HFFc6 (cell line): ENCODE data around the gene PTPRN2. TPM values are rescaled to one million over a fixed set of nuclear protein-coding genes. Genes with fewer than 3 reads are reported as not detected.
"Not testable (repeated sequence)": the region's sequence is repeated elsewhere in the genome, so short reads cannot be mapped to it uniquely, and the experiment has no call there.

Source experiments
- DNase-seq: peaks from one replicate; pipeline ENCODE4 v3.0.0-alpha.2; 2018
- H3K27ac Mint-ChIP-seq: 2 replicates; pipeline ENCODE4 v1.8.0; 2020; ENCODE audit warnings: mild to moderate bottlenecking, mixed read lengths
- H3K27me3 Mint-ChIP-seq: 2 replicates; pipeline ENCODE4 v1.8.0; 2021; ENCODE audit warnings: mild to moderate bottlenecking, moderate library complexity, mixed read lengths; ENCODE audit not compliant: insufficient read depth
- H3K36me3 Mint-ChIP-seq: 2 replicates; pipeline ENCODE4 v1.8.0; 2021; ENCODE audit warnings: low read depth, mixed read lengths
- H3K4me1 Mint-ChIP-seq: 2 replicates; pipeline ENCODE4 v1.8.0; 2020; ENCODE audit warnings: low read depth, mixed read lengths
- H3K4me3 Mint-ChIP-seq: 2 replicates; pipeline ENCODE4 v1.8.0; 2020; ENCODE audit warnings: mild to moderate bottlenecking, moderate library complexity, mixed read lengths
- H3K9me3 Mint-ChIP-seq: 2 replicates; pipeline ENCODE4 v1.8.0; 2020; ENCODE audit warnings: mild to moderate bottlenecking, mixed read lengths
- total RNA-seq, 6 experiments: library from RNA; stranded (reverse); fragmentation: NEBNext Ultra II Directional; extraction: Animal tissue kit (Norgen Biotek cat#: 25700); gene quantifications; 2 replicates in 1 of 6; 3 replicates in 5 of 6; pipeline ENCODE4 v1.2.3, GENCODE V29; 2021
- TF ChIP-seq, protein P1 (sequence below): fragments of 200-600 bp; sonication (generic); IDR thresholded peaks from 2 replicates; pipeline ENCODE4 v1.5.0; 2021; ENCODE audit warnings: antibody characterized with exemption, mild to moderate bottlenecking

The PTPRN2 gene
- total RNA-seq, 6 experiments from 2014 or later: 0.05 to 0.27 (median 0.23) TPM

DNA sequence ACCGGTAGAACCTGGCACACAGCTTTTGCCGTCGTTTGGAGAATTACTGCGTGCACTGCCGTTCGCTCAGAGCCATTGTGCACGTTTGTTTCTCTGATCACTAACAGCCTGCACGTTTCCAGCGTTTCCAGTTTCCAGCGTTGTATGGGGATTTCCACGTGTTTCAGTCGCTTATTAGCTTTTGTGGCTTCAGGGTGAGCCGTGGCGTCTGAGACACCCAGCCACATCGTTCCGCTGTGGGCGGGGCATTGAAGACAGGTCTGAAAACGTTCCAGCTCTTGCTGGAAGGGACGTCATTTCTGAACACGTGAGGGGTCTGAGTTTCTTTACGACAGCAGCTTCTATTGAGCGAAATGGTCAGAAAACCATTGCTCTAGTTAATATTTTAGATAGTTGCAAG lies 1086.0 kb downstream of the PTPRN2 start:
- H3K9me3 Mint-ChIP-seq: peaks cover 8% of the 10 kb centered on the region; the same call in 1 of the 2 replicates
- peaks cover 7% of the 10 kb centered on the region for H3K27me3 Mint-ChIP-seq
- H3K27ac Mint-ChIP-seq: no peak overlapping the region
- H3K4me1 Mint-ChIP-seq: peaks cover 18% of the 10 kb centered on the region
- H3K4me3 Mint-ChIP-seq: no peak overlapping the region
- no peaks in the 10 kb centered on the region for H3K36me3 Mint-ChIP-seq
- no peak for DNase-seq
- TF ChIP-seq, protein P1, sequence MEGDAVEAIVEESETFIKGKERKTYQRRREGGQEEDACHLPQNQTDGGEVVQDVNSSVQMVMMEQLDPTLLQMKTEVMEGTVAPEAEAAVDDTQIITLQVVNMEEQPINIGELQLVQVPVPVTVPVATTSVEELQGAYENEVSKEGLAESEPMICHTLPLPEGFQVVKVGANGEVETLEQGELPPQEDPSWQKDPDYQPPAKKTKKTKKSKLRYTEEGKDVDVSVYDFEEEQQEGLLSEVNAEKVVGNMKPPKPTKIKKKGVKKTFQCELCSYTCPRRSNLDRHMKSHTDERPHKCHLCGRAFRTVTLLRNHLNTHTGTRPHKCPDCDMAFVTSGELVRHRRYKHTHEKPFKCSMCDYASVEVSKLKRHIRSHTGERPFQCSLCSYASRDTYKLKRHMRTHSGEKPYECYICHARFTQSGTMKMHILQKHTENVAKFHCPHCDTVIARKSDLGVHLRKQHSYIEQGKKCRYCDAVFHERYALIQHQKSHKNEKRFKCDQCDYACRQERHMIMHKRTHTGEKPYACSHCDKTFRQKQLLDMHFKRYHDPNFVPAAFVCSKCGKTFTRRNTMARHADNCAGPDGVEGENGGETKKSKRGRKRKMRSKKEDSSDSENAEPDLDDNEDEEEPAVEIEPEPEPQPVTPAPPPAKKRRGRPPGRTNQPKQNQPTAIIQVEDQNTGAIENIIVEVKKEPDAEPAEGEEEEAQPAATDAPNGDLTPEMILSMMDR: no peak

DNA sequence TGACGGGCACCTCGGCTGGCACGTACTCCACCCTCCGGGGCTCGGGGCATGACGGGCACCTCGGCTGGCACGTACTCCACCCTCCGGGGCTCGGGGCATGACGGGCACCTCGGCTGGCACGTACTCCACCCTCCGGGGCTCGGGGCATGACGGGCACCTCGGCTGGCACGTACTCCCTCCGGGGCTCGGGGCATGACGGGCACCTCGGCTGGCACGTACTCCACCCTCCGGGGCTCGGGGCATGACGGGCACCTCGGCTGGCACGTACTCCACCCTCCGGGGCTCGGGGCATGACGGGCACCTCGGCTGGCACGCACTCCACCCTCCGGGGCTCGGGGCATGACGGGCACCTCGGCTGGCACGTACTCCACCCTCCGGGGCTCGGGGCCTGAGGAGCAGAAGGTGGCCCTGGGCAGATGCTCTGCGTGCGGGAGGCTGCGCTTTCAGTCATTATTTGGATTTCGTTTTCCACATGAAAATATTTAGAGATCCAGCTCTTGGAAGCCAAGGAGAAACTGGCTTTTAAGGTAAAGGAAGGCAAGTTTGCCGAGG lies 1086.6 kb downstream of the PTPRN2 start:
- not testable (repeated sequence) for H3K9me3 Mint-ChIP-seq

DNA sequence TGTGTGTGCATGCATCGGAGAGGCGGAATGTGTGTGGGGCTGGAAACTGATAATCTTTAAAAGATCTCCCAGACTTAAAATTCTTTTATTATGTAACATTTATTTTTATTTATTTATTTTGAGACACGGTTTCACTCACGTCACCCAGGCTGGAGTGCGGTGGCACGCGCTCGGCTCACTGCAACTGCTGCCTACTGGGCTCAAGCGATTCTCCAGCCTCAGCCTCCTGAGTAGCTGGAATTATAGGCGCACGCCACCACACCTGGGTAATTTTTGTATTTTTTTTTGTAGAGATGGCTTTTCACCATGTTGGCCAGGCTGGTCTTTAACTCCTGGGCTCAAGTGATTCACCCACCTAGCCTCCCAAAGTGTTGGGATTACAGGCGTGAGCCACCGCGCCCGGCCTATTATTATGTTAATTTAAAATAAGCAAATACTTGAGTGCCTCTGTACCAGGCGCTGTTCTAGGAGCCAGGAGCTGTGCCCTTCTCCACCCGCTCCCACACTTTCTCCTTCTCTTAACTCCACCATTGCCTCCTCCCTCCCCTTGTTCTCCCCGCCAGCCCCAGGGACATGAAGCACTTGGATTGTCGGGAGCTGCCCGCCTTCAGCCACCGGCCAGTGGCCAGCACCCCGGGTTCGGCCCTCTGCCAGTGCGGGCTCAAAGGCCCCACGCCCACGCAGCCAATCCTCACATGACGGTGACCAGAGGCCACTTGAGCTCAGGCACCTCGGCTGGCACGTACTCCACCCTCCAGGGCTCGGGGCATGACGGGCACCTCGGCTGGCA lies 1087.3 kb downstream of the PTPRN2 start:
- no peak for DNase-seq
- Mint-ChIP-seq H3K9me3 (peaks cover 8% of the 10 kb centered on the region; the same call in 1 of the 2 replicates), H3K4me1 (peaks cover 18% of the 10 kb centered on the region), H3K27me3 (peaks cover 10% of the 10 kb centered on the region), H3K27ac (no peak overlapping the region), H3K36me3 (no peaks in the 10 kb centered on the region), H3K4me3 (no peak overlapping the region)
- TF ChIP-seq, protein P1: no peak

More for the DNA sequence above, 1086.6 kb downstream of the PTPRN2 start:
- not testable (repeated sequence) for H3K27ac Mint-ChIP-seq, H3K4me3 Mint-ChIP-seq, H3K36me3 Mint-ChIP-seq, DNase-seq
- Mint-ChIP-seq H3K4me1 (peaks cover 18% of the 10 kb centered on the region), H3K27me3 (peaks cover 10% of the 10 kb centered on the region)

DNA sequence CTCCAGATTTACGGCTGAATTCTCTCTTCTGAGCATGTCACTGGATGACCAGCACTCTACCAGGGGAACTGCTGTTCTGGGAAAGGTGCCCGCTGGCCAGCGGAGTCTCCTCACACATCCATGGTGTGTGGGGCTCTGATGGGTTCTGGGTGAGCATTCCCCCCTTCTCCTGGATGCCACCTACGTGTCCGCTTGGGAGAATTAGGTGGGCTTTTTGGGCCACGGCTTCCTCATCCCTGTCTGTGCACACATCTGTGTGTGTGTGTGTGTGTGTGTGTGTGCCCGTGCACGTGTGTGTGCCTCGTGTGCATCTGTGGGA lies 1087.8 kb downstream of the PTPRN2 start:
- H3K4me1 Mint-ChIP-seq: peaks cover 18% of the 10 kb centered on the region
- peaks cover 8% of the 10 kb centered on the region; the same call in 1 of the 2 replicates for H3K9me3 Mint-ChIP-seq
- DNase-seq: no peak
- H3K27me3 Mint-ChIP-seq: peaks cover 10% of the 10 kb centered on the region
- no peak overlapping the region for H3K4me3 Mint-ChIP-seq
- TF ChIP-seq, protein P1: no peak
- H3K27ac Mint-ChIP-seq: no peak overlapping the region
- no peaks in the 10 kb centered on the region for H3K36me3 Mint-ChIP-seq

DNA sequence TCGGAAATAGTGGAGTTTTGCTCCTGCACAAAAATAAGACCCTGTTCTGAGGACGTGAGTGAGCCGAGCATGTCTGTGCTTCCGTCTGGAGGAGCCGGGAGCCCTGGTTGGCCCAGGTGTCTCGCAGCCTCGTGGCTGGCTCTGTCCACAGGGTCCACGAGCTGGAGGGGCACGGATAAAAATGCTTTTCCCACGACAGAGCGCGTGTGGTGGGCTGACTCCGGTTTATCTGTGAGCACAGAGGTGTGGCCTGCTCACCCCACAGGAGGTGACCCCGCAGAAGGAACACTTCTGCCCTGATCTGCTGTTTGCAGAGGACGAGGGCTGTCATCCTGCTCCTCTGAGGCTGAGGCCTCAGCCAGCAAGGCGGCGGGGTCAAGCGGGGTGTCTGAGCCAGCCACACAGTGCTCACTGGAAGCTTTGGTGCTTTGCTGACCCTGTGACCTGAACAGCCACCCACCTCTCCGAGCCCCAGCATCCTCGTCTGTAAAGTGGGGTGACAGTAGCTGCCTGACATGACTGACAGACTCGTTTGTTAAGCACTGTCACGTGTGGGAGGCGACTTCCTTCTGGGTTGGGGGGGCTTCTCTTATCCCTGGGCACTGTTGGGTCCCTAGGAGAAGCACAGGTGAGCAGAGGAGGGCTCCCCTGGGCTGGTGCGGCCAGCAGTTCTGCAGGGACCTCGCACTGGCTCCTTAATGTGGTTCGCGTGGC lies 1088.3 kb downstream of the PTPRN2 start:
- peaks cover 8% of the 10 kb centered on the region; the same call in 1 of the 2 replicates for H3K9me3 Mint-ChIP-seq

More for the DNA sequence above, 1088.3 kb downstream of the PTPRN2 start:
- peaks cover 18% of the 10 kb centered on the region for H3K4me1 Mint-ChIP-seq
- H3K4me3 Mint-ChIP-seq: no peak overlapping the region
- TF ChIP-seq, protein P1: no peak
- H3K27ac Mint-ChIP-seq: no peak overlapping the region
- H3K36me3 Mint-ChIP-seq: no peaks in the 10 kb centered on the region
- DNase-seq: no peak
- H3K27me3 Mint-ChIP-seq: peaks cover 10% of the 10 kb centered on the region
